Esophagus mucosa (tissue), 1 donor: ENCODE data around the gene GRM1. TPM values are rescaled to one million over a fixed set of nuclear protein-coding genes. Genes with fewer than 3 reads are reported as not detected.

Experiments
- ATAC-seq: fragments of 200-7000 bp; cut with Tn5 transposase; one replicate; pipeline ENCODE4 v1.9.1; 2020
- total RNA-seq: library from RNA; stranded (reverse); gene quantifications from one replicate; pipeline ENCODE4 v1.2.4, GENCODE V29; 2023
- donor health status: DM: yes; HTN: yes; CAD: no.

Gene GRM1
- total RNA-seq = not detected

GRCh38 chr6:146028851-146029572 is at the start of gene GRM1:
Gene GRM1, plus strand, starts transcription at chr6:146029062. Its CDS starts 456 bp downstream, at chr6:146029518.
- ATAC-seq = no peak

- no peak for ATAC-seq
These were observed 19.5 kb upstream of the GRM1 start for GRCh38 chr6:146009338-146009737.

DNA sequence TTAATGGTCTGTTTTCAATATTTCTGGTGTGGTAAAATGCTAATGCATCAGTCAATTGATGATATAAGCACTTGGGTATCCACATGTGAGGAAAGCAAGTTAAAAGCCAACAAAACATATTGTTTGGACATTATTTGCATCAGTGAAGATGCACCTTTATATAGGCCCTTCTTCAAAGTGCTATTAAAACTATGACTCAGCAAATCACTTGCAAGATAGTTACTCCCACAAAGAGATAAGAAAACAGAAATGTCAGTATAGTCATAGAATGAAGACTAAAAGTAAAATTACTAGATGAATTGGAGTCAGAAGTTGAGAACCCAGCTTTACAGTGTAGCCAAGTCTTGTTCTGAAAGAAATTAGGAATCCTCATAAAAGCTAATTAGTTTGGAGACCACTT is 14.6 kb upstream of the GRM1 start:
- no peak for ATAC-seq

DNA sequence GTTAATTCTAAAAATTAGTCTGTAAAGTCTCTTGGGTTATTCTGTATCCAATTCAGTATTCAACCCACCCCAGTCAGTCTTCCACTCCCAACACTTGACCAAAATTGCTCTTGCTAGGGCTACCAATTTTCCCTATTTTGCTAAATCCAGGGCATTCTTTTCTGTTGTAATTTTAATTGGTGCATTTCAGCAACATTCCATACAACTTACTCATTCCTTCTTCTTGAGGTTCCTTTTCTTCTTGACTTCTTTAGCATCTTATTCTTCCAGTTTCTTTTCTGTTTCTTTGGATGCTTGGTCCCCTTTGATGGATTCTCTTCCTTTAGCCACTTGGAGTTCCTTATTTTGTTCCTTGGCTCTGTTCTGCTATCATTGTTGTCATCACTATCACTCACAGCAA is 11.2 kb upstream of the GRM1 start:
- no peak for ATAC-seq

DNA sequence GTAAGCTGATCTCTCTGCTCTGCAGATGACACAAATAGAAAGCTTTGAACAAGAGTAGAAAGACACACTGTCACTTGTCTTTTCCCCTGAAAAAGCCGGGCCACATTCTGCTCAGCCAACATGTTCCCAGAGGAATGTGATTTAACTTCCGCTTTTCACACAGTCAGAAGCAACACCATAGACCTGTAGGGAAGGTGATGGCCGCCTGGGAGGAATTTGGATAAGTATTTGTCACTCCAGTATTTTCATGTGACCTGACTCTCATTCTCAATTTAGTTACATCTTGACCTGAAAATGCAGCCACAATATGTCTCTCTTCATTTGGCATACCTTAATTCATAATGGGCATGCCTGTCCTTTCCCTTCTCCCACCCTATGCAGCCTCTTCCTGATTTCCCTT is 2.0 kb upstream of the GRM1 start:
- ATAC-seq = no peak

DNA sequence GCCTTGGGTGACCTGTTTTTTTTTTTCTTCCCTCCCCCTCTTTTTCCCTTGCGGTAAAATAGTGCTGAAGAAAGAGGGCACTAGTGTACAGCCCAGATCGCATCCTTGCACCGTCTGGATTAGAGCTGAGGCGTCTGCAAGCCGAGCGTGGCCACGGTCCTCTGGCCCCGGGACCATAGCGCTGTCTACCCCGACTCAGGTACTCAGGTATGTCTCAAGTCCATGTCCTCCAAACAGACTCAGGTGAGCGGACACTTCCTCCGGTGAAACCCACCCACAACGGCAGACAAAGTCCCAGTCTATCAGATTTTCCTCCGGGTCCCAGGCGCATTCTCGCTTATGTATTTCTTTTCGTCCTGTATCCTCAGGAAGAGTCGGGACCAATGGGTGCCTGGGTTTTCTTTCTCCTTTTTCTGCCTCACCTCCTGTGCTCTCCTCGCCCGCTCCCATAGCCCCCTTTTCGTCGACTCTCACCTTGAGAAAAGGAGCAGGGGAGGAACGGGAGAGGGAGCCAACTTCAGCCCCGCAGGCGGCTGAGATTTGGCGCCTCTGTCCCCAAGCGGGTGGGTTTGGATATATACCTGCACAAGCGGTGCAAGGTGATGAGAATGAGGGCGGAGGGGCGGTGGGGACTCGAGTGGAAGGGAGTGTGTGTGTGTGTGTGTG is 1.1 kb upstream of the GRM1 start:
- no peak for ATAC-seq

DNA sequence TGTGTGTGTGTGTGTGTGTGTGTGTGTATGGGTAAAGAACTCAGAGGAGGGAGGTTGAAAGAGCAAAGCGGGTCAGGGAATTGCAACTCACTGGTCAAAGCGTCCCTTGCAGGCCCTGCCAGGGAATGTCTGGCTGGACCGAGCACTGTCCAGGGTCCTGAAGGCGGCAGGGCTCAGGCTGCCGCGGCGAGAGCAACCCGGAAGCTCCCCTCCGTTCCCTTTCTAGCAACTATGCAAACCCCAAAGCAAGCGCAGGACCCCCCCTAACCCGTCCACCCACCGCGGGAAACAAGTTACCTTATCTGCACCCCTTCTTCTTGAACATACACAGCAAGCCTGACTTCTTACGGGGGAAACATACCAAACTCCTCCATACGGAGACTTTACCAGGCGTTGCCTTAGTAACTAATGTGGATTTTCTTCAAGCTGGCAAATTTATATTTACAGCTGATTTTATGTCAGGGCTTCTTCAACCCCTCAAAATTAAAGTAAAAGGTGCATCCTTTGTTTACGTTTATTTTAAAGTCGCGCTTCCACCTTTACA is 538 bp upstream of the GRM1 start:
- peak; percentile 54 for ATAC-seq

GRCh38 chr6:146029573-146030184 is 817 bp downstream of the GRM1 start:
- no peak for ATAC-seq

DNA sequence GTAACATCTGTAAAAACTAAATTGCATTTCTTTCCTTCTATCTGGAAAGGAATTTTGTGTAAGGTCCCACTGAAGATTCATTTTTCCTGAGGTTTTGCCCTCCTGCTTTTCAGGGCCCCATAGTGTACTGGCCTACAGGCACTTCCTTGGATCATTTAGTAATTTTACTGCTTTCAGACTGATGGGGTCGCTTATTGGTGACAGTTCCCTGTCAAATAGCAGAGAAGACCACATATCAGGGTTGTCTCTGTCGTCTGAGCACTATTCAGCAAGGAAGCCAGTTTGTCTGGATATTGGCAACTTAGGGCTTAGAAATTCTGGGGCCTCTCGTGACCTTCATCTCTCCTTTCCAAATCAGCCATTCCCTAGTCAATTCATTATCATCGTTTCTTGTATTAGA is 3.5 kb downstream of the GRM1 start:
- no peak for ATAC-seq

- ATAC-seq = no peak
These were observed 11.5 kb downstream of the GRM1 start for GRCh38 chr6:146040360-146040759.

GRCh38 chr6:146041282-146041681 is 12.4 kb downstream of the GRM1 start:
- ATAC-seq = no peak

GRCh38 chr6:146047371-146047770 is 18.5 kb downstream of the GRM1 start:
- no peak for ATAC-seq

DNA sequence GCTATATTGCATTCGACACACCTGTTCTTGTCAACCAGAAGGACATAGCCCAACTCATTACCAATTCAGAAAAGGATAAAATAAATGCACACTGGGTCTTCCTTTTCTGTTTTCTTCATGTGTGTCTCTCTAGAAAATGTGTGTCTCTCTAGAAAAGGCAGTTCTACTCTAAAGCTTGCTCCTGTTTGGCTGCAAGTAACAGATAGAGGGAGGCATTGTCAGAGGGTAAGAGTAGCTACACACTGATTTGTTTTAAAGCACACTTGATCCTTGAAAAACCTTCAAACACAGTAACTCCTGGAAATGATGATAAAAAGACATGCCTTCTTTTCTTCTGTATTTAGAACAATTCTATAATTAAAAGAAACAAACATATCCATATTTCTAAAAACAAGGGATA is 21.3 kb downstream of the GRM1 start:
- ATAC-seq = no peak

DNA sequence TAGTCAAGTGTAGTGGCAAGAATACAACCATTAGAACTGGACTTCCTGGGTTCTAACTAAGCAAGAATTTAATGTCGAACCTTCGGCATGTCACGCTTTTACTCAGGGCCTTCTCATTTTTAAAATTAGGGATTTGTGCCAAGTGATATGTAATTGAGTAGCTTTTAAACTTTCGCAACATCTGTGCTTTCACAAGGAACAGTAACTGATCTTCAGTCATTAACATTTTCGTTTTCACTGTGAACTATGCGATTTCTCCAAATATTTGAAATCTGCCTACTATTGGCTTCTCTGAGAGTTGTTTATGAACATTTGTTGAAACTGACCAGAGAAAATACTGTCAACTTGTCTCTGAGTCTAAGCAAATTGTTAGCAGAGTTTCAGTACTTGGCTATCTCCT is 27.6 kb downstream of the GRM1 start:
- no peak for ATAC-seq

DNA sequence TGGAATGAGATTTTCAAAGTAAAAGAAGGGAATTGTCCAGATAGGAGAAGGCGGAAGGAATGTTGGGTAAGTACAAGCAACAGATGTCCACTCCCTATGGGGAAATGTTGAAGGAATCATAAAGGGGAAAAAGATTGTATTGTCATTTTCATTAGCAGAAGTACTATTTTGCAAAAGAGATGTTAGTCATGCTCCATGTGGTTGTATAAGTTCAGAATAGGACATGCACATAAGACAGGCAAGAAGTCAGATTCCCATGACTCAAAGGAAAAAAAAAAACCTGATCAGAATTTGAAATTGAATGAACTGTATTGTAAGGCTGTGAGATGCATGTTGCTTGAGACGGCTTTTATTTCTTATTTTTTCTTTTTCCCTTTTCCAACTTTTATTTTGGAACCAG is 36.8 kb downstream of the GRM1 start:
- ATAC-seq = no peak

- no peak for ATAC-seq
These were observed 37.6 kb downstream of the GRM1 start for GRCh38 chr6:146066506-146066905.

DNA sequence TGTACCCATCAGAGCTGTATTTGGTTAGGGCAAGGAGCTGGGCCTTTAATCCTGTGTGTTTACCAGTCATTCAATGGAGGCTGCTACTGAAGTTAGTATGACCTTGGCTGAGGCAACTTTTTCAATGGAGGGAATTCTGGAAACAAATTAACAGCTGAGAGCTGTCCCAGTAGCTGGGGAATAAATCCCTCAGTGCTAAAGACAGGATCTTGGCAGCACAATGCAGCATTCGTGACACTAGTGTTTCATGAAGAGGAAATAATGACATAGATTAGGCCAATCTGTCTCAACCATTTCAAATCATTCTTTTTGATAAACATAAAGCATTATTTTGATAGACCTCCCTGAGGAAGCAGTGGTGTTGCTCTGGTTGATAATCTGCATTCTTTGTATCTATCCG is 42.9 kb downstream of the GRM1 start:
- no peak for ATAC-seq

DNA sequence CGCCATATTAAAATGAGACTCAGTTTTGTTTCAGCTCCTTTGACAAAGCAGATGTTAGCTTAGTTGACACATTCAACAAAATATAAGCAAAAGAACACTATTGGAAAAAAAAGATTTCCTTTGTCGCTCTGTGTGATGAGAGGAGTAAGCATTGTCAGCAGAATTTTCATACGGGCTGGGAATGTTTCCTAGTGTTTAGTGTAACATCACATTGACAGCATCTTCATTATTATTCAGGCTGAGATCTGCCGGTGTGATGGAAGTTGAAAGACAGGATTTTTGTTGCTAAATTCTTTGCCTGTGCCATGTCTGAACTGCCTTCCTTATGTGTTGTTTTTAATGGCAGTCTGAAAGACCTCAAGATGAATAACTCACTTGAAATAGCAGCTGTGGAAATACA is 49.1 kb downstream of the GRM1 start:
- no peak for ATAC-seq

- no peak for ATAC-seq
These were observed 58.5 kb downstream of the GRM1 start for GRCh38 chr6:146087386-146087785.

DNA sequence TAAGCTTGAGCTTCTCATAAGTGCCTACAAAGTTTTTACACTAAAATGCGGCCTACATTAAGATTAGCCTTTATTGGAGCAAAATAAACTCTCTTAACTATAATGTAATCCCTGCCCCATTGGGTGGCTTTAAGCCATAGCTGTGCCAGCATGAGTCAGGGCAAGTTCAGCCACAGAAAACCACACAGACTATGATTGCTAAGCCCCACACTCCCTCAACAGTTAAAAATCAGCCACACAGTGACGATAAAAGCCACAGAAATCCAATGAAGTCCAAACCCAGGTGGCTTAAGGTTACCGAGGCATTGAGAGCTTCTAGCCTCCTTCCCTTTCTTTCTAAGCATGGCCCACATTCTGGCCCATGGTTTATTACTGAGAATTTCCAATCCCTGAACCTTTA is 61.6 kb downstream of the GRM1 start:
- ATAC-seq = no peak

- ATAC-seq = no peak
These were observed 64.3 kb downstream of the GRM1 start for GRCh38 chr6:146092961-146093686.

DNA sequence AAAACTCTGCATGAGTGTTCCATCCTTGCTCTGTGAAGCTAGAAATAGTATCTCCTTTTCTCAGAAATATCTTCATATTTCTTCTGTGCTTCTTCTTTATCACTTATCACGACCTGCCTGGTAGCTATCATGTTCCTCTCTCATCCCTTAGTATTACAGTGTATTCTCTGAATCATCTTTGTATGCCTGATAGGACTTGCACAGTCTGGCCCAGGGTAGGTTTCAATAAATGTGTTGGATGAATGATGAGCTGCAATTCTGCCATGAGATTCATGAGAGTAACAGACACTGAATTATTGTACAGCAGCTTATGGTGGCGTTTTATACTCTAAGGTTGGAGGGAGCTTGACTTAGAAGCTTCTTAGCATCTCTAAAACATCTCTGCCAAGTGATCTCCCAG is 66.6 kb downstream of the GRM1 start:
- ATAC-seq = no peak

DNA sequence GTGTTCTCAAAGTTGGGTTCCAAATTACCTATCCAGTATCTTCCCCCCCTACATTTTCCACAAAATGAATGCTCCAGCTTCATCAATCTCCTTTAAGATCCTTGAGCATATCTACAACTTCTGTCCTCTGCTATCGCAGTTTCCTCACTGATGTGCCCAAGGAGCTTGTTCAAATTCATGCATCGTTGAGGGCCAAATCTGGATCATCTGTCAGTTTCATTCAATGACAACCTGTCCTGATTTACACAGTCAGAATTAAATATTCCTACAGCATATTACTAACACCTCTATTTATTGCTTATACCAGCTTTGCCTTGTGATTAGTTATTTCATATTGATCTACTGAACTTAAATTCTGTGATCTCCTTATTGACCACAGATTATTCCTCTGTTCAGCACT is 68.7 kb downstream of the GRM1 start:
- no peak for ATAC-seq
